ENCODE results near the gene AMHR2.

- TF ChIP-seq CTCF (optimal IDR thresholded peaks at IDR 0.05 in 1 of 3, IDR thresholded peaks at IDR 0.05 in 1 of 3, conservative IDR thresholded peaks at IDR 0.05 in 1 of 3; ENCODE audit: extremely low read depth in 1 of 3, insufficient read depth in 2 of 3, low read length in 3 of 3) (no peak), EZH2 (IDR thresholded peaks at IDR 0.05; ENCODE audit: low read length) (no peak)
Measured at GRCh38 chr12:53399896-53400295, 23.8 kb upstream of the AMHR2 start.

All from keratinocyte (primary cell).